GM18526 (cell line): ENCODE results near the gene PARP16.

Source experiments
- POLR2A ChIP-seq: IDR thresholded peaks from 3 replicates; pipeline ENCODE4 v1.6.1; 2011; ENCODE audit not compliant: insufficient read length; ENCODE audit errors: extremely low read depth

PARP16 gene

GRCh38 chr15:65244638-65245037 is 42.0 kb downstream of the PARP16 start:
- no peak for TF ChIP-seq POLR2A

- no peak for TF ChIP-seq POLR2A
Observed at GRCh38 chr15:65233696-65234095, 53.0 kb downstream of the PARP16 start.

- TF ChIP-seq POLR2A: no peak
Observed at GRCh38 chr15:65232520-65232919, 54.2 kb downstream of the PARP16 start.

GRCh38 chr15:65231306-65231705 is 55.4 kb downstream of the PARP16 start:
- TF ChIP-seq POLR2A: no peak

- TF ChIP-seq POLR2A: no peak
Observed at GRCh38 chr15:65226221-65226620, 60.5 kb downstream of the PARP16 start.

- no peak for TF ChIP-seq POLR2A
Observed at GRCh38 chr15:65223996-65224395, 62.7 kb downstream of the PARP16 start.

GRCh38 chr15:65222891-65223290 is 63.8 kb downstream of the PARP16 start:
- no peak for TF ChIP-seq POLR2A

GRCh38 chr15:65221697-65222096 is 65.0 kb downstream of the PARP16 start:
- TF ChIP-seq POLR2A: no peak

- TF ChIP-seq POLR2A: no peak
Observed at GRCh38 chr15:65219137-65219536, 67.5 kb downstream of the PARP16 start.

GRCh38 chr15:65217526-65218482 is 68.9 kb downstream of the PARP16 start:
- no peak for TF ChIP-seq POLR2A

GRCh38 chr15:65215496-65215895 is 71.2 kb downstream of the PARP16 start:
- TF ChIP-seq POLR2A: no peak

GRCh38 chr15:65214010-65214409 is 72.7 kb downstream of the PARP16 start:
- no peak for TF ChIP-seq POLR2A

GRCh38 chr15:65213241-65213640 is 73.4 kb downstream of the PARP16 start:
- no peak for TF ChIP-seq POLR2A

- no peak for TF ChIP-seq POLR2A
Observed at GRCh38 chr15:65212097-65212496, 74.6 kb downstream of the PARP16 start.

- no peak for TF ChIP-seq POLR2A
Observed at GRCh38 chr15:65211482-65211982, 75.2 kb downstream of the PARP16 start.

GRCh38 chr15:65210770-65211481 is 75.8 kb downstream of the PARP16 start, which contains the start of gene CILP:
CILP (minus strand) TSS chr15:65211473; CDS start chr15:65209755, 1,718 bp downstream.
- no peak for TF ChIP-seq POLR2A
